ENCODE results near the gene CGAS. TPM values are rescaled to one million over a fixed set of nuclear protein-coding genes. Genes with fewer than 3 reads are reported as not detected.

CGAS gene
- total and polyA plus RNA-seq, 2 of the 13 experiments (the other 11 are each of a cell fraction or from before 2014, with no cell fraction given): 0.03 to 0.07 TPM

GRCh38 chr6:73461537-73462350 is 9.6 kb upstream of the CGAS start, which contains the start of gene MTO1 (continued):
- TF ChIP-seq BATF2 (CRISPR knock-in tag; IDR thresholded peaks at IDR 0.05) (peak; percentile 60; the same call in 1 of the 2 replicates), IKZF1 (IDR thresholded peaks at IDR 0.05) (no peak), GTF2F1 (IDR thresholded peaks at IDR 0.05; ENCODE audit: low read length) (no peak), ZNF777 (CRISPR knock-in tag; IDR thresholded peaks at IDR 0.05) (peak; percentile 96), MIER3 (CRISPR knock-in tag; IDR thresholded peaks at IDR 0.05; ENCODE audit: borderline replicate concordance) (0 out of 2 replicates have a peak, but pooled peaks have one; percentile 20), ZNF598 (CRISPR knock-in tag; IDR thresholded peaks at IDR 0.05; ENCODE audit: borderline replicate concordance) (no peak), PHF21A (CRISPR knock-in tag; IDR thresholded peaks at IDR 0.05) (peak; percentile 51; the same call in 1 of the 2 replicates), CHD4 (IDR thresholded peaks at IDR 0.05; ENCODE audit: borderline replicate concordance, low read length) (no peak), ZFP36L2 (CRISPR knock-in tag; IDR thresholded peaks at IDR 0.05) (no peak), HOMEZ (CRISPR knock-in tag; IDR thresholded peaks at IDR 0.05; ENCODE audit: low read depth) (no peak), ZNF136 (CRISPR knock-in tag; IDR thresholded peaks at IDR 0.05; ENCODE audit: low read depth) (no peak), ZFY (CRISPR knock-in tag; IDR thresholded peaks at IDR 0.05) (peak; percentile 45), PRDM15 (CRISPR knock-in tag; IDR thresholded peaks at IDR 0.05) (no peak), ZNF816 (CRISPR knock-in tag; IDR thresholded peaks at IDR 0.05; ENCODE audit: borderline replicate concordance) (no peak), ZNF546 (CRISPR knock-in tag; conservative IDR thresholded peaks at IDR 0.05) (no peak), ZNF562 (CRISPR knock-in tag; IDR thresholded peaks at IDR 0.05; ENCODE audit: borderline replicate concordance) (no peak), MIER2 (CRISPR knock-in tag; IDR thresholded peaks at IDR 0.05) (0 out of 2 replicates have a peak, but pooled peaks have one; percentile 23), AKAP8 (CRISPR knock-in tag; IDR thresholded peaks at IDR 0.05) (no peak), GFI1 (CRISPR knock-in tag; IDR thresholded peaks at IDR 0.05; ENCODE audit: borderline replicate concordance) (no peak), ZNF766 (CRISPR knock-in tag; IDR thresholded peaks at IDR 0.05; ENCODE audit: borderline replicate concordance) (peak; percentile 29; the same call in 1 of the 2 replicates), KLF12 (CRISPR knock-in tag; IDR thresholded peaks at IDR 0.05; ENCODE audit: borderline replicate concordance) (peak; percentile 48; the same call in 1 of the 2 replicates), FOXA1 (IDR thresholded peaks at IDR 0.05) (no peak), FOXA1 (CRISPR knock-in tag; IDR thresholded peaks at IDR 0.05) (no peak), NR2C2 (CRISPR knock-in tag; IDR thresholded peaks at IDR 0.05; ENCODE audit: borderline replicate concordance) (peak; percentile 49; the same call in 1 of the 2 replicates), ZNF225 (CRISPR knock-in tag; IDR thresholded peaks at IDR 0.05) (peak; percentile 50; the same call in 1 of the 2 replicates), FOSL2 (CRISPR knock-in tag; IDR thresholded peaks at IDR 0.05) (no peak; the same call in 1 of the 2 replicates), ZNF772 (CRISPR knock-in tag; IDR thresholded peaks at IDR 0.05) (peak; percentile 38; the same call in 1 of the 2 replicates)
